ENCODE data around the gene KCNK15. TPM values are rescaled to one million over a fixed set of nuclear protein-coding genes. Genes with fewer than 3 reads are reported as not detected.

The KCNK15 gene
- total RNA-seq, 4 donors from 2014 or later = 0.87 to 6.0 (median 1.5) TPM

DNA sequence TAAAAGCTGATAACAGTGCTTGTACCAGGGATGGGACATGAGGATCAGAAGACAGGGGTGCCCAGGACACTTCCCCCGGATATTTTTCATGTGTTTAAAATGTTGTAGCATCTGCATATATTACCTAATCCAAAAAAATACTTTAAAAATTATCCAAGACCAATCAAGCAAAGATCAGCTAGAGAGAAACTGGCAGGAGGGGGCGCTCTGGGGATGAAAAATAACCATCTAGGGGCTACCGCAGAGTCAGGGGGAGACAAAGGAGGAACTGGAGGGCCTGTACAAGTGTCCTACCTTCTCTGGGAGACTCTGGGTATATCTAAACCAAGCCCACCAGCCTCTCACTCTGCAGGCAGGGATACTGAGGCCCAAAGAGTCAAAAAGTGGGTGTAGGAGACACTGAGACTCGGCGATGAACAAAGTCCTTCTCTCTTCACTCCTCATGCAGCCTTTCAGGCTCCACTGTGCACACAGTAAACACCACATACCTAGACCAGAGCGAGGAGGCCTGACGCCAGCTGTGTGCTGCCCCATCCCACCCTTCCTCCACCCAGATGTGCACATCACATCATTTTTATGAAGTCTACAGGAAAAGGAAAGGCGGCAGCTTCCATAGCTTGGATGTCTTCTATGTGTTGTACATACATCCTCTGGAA, 54.9 kb downstream of the KCNK15 start:
- TF ChIP-seq EP300 (IDR thresholded peaks at IDR 0.05) (no peak), POLR2A (IDR thresholded peaks at IDR 0.05) (no peak)
- TF ChIP-seq, protein P1, sequence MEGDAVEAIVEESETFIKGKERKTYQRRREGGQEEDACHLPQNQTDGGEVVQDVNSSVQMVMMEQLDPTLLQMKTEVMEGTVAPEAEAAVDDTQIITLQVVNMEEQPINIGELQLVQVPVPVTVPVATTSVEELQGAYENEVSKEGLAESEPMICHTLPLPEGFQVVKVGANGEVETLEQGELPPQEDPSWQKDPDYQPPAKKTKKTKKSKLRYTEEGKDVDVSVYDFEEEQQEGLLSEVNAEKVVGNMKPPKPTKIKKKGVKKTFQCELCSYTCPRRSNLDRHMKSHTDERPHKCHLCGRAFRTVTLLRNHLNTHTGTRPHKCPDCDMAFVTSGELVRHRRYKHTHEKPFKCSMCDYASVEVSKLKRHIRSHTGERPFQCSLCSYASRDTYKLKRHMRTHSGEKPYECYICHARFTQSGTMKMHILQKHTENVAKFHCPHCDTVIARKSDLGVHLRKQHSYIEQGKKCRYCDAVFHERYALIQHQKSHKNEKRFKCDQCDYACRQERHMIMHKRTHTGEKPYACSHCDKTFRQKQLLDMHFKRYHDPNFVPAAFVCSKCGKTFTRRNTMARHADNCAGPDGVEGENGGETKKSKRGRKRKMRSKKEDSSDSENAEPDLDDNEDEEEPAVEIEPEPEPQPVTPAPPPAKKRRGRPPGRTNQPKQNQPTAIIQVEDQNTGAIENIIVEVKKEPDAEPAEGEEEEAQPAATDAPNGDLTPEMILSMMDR (IDR thresholded peaks at IDR 0.05) = no peak
- 74 to 78% methylated on average over 8 of the region's 8 CpGs for WGBS, 2 donors
- Histone ChIP-seq H3K27me3 (peaks cover 0 to 17% of the 10 kb centered on the region in 2 donors), H3K27ac (no peak overlapping the region), H3K36me3 (no peaks in the 10 kb centered on the region), H3K9me3 (no peaks in the 10 kb centered on the region), H3K4me3 (no peak overlapping the region), H3K4me1 (no peaks in the 10 kb centered on the region)
- no peak for DNase-seq (ENCODE audit: low spot score in 2 of 2)

Other genes with a start within 250 kb of the KCNK15 start
- 10 to 100 TPM; 59.7 to 97.5 (median 86.7) TPM for gene SERINC3, start 223.8 kb upstream of the KCNK15 start, total RNA-seq
- gene PKIG, start 163.3 kb upstream of the KCNK15 start, total RNA-seq = 100 to 1,000 TPM in 2 of 4 donors, 10 to 100 TPM in 2; 78.2 to 108 (median 91.5) TPM
- gene ADA, start 94.2 kb upstream of the KCNK15 start, total RNA-seq = 10 to 100 TPM; 11.1 to 14.9 (median 12.4) TPM
- 1,000 to 10,000 TPM in 1 of 4 donors, 100 to 1,000 TPM in 2, 10 to 100 TPM in 1; 84.0 to 1,826 (median 378) TPM for gene CCN5, start 30.5 kb upstream of the KCNK15 start, total RNA-seq
- 1 to 10 TPM in 2 of 4 donors, under 1 TPM in 2; 0.21 to 4.7 (median 1.7) TPM for gene RIMS4, start 64.7 kb downstream of the KCNK15 start, total RNA-seq
- 100 to 1,000 TPM in 1 of 4 donors, 10 to 100 TPM in 3; 97.9 to 119 (median 98.3) TPM for gene YWHAB, start 139.8 kb downstream of the KCNK15 start, total RNA-seq
- gene PABPC1L, start 164.2 kb downstream of the KCNK15 start, total RNA-seq = 10 to 100 TPM; 11.8 to 27.9 (median 16.0) TPM
- 10 to 100 TPM in 3 of 4 donors, 1 to 10 TPM in 1; 5.9 to 18.0 (median 13.9) TPM for gene TOMM34, start 214.5 kb downstream of the KCNK15 start, total RNA-seq
- gene STK4, start 220.6 kb downstream of the KCNK15 start, total RNA-seq = 10 to 100 TPM; 24.3 to 28.5 (median 27.1) TPM